OCI-LY7 (cell line): ENCODE data around the gene ARL13B. TPM values are rescaled to one million over a fixed set of nuclear protein-coding genes. Genes with fewer than 3 reads are reported as not detected.

Experiments
- BruUV-seq: library from RNA; stranded (reverse); fragments of 400-500 nt; replicated peaks from 2 replicates; lab custom pipeline; 2021; lab: Mats Ljungman, UMichigan
- CTCF ChIA-PET: fragments of 300-600 bp; sonication (Branson Sonifier 250); formaldehyde crosslinking; loops from one replicate; lab custom pipeline; 2022; ENCODE audit warnings: antibody characterized with exemption; ENCODE audit not compliant: unreplicated experiment; lab: Charles Lee
- POLR2A ChIA-PET: fragments of 300-600 bp; sonication (Branson Sonifier 250); formaldehyde crosslinking; loops from one replicate; lab custom pipeline; 2022; ENCODE audit warnings: antibody characterized with exemption; lab: Charles Lee
- DNase-seq: peaks from one replicate; pipeline ENCODE4 v3.0.0-alpha.2; 2015; ENCODE audit warnings: low spot score
- H2AFZ ChIP-seq: fragments of 200-600 bp; sonication (generic), shearing (Covaris generic); 2 replicates; pipeline ENCODE4 v1.6.1; 2014; ENCODE audit warnings: mild to moderate bottlenecking, antibody characterized with exemption, low read length, moderate library complexity
- H3K27ac ChIP-seq: fragments of 200-600 bp; sonication (generic); 2 replicates; pipeline ENCODE4 v1.5.1; 2014; ENCODE audit warnings: mixed run types, low read depth, mild to moderate bottlenecking, moderate library complexity, low read length, inconsistent platforms; ENCODE audit not compliant: poor library complexity, severe bottlenecking
- H3K36me3 ChIP-seq: fragments of 200-600 bp; sonication (generic); 2 replicates; pipeline ENCODE4 v1.6.1; 2014; ENCODE audit warnings: mild to moderate bottlenecking, antibody characterized with exemption, low read length, moderate library complexity, mixed read lengths; ENCODE audit not compliant: insufficient read depth
- H3K4me1 ChIP-seq: fragments of 200-600 bp; sonication (generic); 2 replicates; pipeline ENCODE4 v1.5.1; 2014; ENCODE audit warnings: mild to moderate bottlenecking, low read length; ENCODE audit not compliant: insufficient read depth, poor library complexity, severe bottlenecking
- H3K4me2 ChIP-seq: fragments of 200-600 bp; sonication (generic); 2 replicates; pipeline ENCODE4 v1.6.1; 2014; ENCODE audit warnings: mild to moderate bottlenecking, low read length
- H3K4me3 ChIP-seq: fragments of 200-600 bp; sonication (generic); 2 replicates; pipeline ENCODE4 v1.5.1; 2014; ENCODE audit warnings: mild to moderate bottlenecking, low read depth, low read length; ENCODE audit not compliant: poor library complexity, severe bottlenecking
- H3K79me2 ChIP-seq: fragments of 200-600 bp; sonication (generic); 2 replicates; pipeline ENCODE4 v1.6.1; 2016; ENCODE audit warnings: low read depth, mild to moderate bottlenecking, low read length, moderate library complexity, mixed read lengths; ENCODE audit not compliant: insufficient read depth
- H3K9me2 ChIP-seq: fragments of 200-600 bp; sonication (generic); 2 replicates; pipeline ENCODE4 v1.6.1; 2016; ENCODE audit warnings: mild to moderate bottlenecking, low read length, mixed read lengths; ENCODE audit not compliant: insufficient read depth
- H3K9me3 ChIP-seq: fragments of 200-600 bp; sonication (generic); 2 replicates; pipeline ENCODE4 v1.6.1; 2014; ENCODE audit warnings: mild to moderate bottlenecking, mixed run types, low read length, mixed read lengths
- H4K20me1 ChIP-seq: fragments of 200-600 bp; sonication (generic); 2 replicates; pipeline ENCODE4 v1.6.1; 2014; ENCODE audit warnings: mild to moderate bottlenecking, antibody characterized with exemption, low read length, moderate library complexity, mixed read lengths; ENCODE audit not compliant: insufficient read depth
- CTCF ChIP-seq: fragments of 200-600 bp; sonication (generic); conservative IDR thresholded peaks from 2 replicates; pipeline ENCODE4 v1.5.1; 2014; ENCODE audit warnings: mild to moderate bottlenecking, antibody characterized with exemption, low read length, moderate library complexity, mixed read lengths
- EZH2phosphoT487 ChIP-seq: fragments of 200-600 bp; sonication (generic); IDR thresholded peaks from 2 replicates; pipeline ENCODE4 v1.6.1; 2018; ENCODE audit warnings: low read depth, borderline replicate concordance, mild to moderate bottlenecking, mixed run types, antibody characterized with exemption, low read length, moderate library complexity, mixed read lengths
- intact Hi-C: fragments of 100-400 bp; cut with micrococcal nuclease; formaldehyde crosslinking; loops from one replicate; pipeline ENCODE4 v1.10.0; 2022; ENCODE audit not compliant: unreplicated experiment
- total RNA-seq, 2 experiments: library from RNA; depleted of rRNA in 1 of 2; stranded (reverse); fragments of >200 nt in 1 of 2; shearing (Covaris generic) in 1 of 2; gene quantifications; 2 replicates each; pipeline ENCODE4 v1.2.3, GENCODE V29; 2014 to 2022

Gene ARL13B
- total RNA-seq, 2 experiments from 2014 or later = 5.4 to 12.0 TPM

DNA sequence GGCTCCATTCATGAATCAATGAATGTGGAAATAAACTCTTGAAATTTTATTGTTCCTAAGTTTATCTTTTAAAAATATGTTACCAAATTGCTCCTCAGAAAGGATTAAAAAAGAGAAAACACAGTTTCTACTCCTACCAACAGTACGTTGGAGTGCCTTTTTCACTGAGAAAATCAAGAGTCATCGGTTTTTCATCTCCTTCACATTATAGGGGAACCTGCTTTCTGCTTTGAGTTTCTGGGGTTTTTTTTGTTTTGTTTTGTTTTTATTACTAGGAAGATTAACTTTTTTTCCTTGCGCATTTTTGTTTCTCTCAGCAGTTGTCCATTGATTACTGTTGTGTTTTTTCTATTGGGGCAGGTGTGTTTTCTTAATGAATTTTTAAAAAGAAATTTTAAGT is 3.5 kb downstream of the ARL13B start:
- no peak for DNase-seq
- no peak for TF ChIP-seq EZH2phosphoT487
- TF ChIP-seq CTCF = no peak
- H3K9me3 ChIP-seq = no peaks in the 10 kb centered on the region
- CTCF ChIA-PET = no interaction called here
- H3K4me1 ChIP-seq = peaks cover 6% of the 10 kb centered on the region
- no peaks in the 10 kb centered on the region for H3K36me3 ChIP-seq
- no peak overlapping the region for H3K4me3 ChIP-seq
- peaks cover 33% of the 10 kb centered on the region; the same call in 1 of the 2 replicates for H3K79me2 ChIP-seq
- no peak overlapping the region for H3K4me2 ChIP-seq
- intact Hi-C loops = no loop called here
- no peaks in the 10 kb centered on the region for H3K9me2 ChIP-seq
- H4K20me1 ChIP-seq = no peaks in the 10 kb centered on the region
- no peak overlapping the region for H3K27ac ChIP-seq
- BruUV-seq = no TSS peak
- POLR2A ChIA-PET = no interaction called here
- H2AFZ ChIP-seq = no peak overlapping the region

DNA sequence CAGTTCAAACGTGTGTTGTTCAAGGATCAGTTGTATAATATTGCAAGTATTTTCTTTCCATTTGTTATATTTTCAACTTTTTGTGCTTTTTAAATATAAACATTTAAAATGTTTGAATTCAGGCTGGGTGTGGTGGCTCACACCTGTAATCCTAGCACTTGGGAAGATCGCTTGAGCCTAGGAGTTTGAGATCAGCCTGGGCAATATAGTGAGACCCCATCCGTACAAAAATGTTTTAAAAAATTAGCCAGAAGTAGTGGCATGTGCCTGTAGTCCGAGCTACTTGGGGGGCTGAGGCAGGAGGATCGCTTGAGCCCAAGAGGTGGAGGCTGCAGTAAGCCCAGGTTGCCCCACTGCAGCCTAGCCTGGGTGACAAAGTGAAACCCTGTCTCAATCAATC is 4.7 kb downstream of the ARL13B start:
- Histone ChIP-seq H4K20me1 (no peaks in the 10 kb centered on the region), H3K27ac (no peak overlapping the region), H3K36me3 (no peaks in the 10 kb centered on the region), H2AFZ (no peak overlapping the region), H3K79me2 (peaks cover 33% of the 10 kb centered on the region; the same call in 1 of the 2 replicates), H3K9me2 (no peaks in the 10 kb centered on the region), H3K9me3 (no peaks in the 10 kb centered on the region), H3K4me2 (no peak overlapping the region), H3K4me1 (peaks cover 6% of the 10 kb centered on the region), H3K4me3 (no peak overlapping the region)
- TF ChIP-seq EZH2phosphoT487 = no peak
- no peak for TF ChIP-seq CTCF
- DNase-seq = no peak
- CTCF ChIA-PET = no interaction called here
- POLR2A ChIA-PET = no interaction called here
- intact Hi-C loops = no loop called here
- BruUV-seq = no TSS peak

GRCh38 chr3:93988283-93988682 is 8.3 kb downstream of the ARL13B start:
- Histone ChIP-seq H2AFZ (no peak overlapping the region), H3K36me3 (no peaks in the 10 kb centered on the region), H4K20me1 (no peaks in the 10 kb centered on the region), H3K4me2 (no peak overlapping the region), H3K79me2 (peaks cover 3% of the 10 kb centered on the region; the same call in 1 of the 2 replicates), H3K9me3 (no peaks in the 10 kb centered on the region), H3K9me2 (no peaks in the 10 kb centered on the region), H3K4me3 (no peak overlapping the region), H3K4me1 (no peaks in the 10 kb centered on the region), H3K27ac (no peak overlapping the region)
- POLR2A ChIA-PET = interaction anchor here (0.7 to 0.9 kb wide), 3 partner anchors 68 to 353 kb away, joined by 3 to 5 read pairs (median 5); no protein-coding TSS in a partner anchor
- DNase-seq = no peak
- BruUV-seq = no TSS peak
- CTCF ChIA-PET = no interaction called here
- intact Hi-C loops = no loop called here
- no peak for TF ChIP-seq CTCF
- no peak for TF ChIP-seq EZH2phosphoT487
